DMS153 treated with DMSO at 0.1 percent for 48 hours (cell line): ENCODE measurements around the gene FBN2.

Experiments
- DNase-seq: peaks from one replicate; lab custom pipeline; 2025; ENCODE audit not compliant: unreplicated experiment; lab: John Stamatoyannopoulos, UW

FBN2 gene

DNA sequence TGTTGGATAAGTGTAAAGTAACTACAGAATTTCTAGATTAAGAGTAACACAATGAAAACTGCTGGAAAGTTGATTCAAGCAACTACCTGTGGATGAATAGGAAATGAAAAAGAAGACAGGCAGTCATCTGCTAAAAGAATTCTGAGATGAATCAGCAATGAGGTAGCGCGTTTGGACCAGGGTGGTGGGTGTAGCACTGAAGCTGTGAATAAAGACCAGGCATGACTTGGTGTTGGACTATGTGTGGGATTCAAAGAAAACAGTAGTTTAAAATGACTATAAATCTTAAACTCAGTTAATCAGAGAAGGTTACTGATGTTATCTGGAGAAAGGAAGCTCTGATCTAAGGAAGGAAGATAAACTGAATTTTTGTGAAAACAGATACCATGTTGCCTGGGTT is 159.8 kb downstream of the FBN2 start:
- no peak for DNase-seq

DNA sequence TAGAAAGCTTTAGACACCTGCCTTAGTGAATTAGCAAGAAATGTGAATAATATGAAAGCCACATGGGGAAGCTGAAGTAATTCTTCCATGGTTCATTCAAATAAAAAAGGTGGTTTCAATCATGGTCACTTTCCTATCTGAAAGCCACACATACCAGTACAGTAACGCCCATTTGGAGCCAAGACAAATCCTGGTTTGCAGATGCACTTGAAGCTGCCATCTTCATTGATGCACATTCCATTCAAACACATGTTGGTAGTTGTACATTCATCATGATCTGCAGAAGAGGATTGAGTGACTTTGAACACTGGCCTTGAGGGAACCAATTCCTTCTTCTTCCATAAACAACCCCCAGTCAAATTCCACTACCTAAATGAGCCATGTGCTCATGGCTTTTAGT is 161.5 kb downstream of the FBN2 start:
- no peak for DNase-seq

DNA sequence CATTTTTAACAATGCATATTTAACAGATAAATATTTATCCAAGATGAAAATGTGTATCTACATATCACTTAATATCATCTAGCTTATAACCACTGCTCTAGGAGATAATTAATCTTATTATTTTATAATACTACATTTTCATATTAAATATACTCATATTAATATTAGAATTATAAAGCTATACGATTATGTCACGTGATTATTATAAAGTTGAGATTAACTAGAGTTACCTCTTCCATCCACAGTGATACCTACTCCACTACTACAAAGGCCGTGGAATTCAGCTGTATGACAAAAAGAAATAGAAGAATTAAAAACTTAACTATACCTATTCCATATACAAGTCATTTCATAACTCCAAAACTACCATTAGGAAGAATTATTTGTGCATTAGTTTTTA is 171.9 kb downstream of the FBN2 start:
- no peak for DNase-seq

DNA sequence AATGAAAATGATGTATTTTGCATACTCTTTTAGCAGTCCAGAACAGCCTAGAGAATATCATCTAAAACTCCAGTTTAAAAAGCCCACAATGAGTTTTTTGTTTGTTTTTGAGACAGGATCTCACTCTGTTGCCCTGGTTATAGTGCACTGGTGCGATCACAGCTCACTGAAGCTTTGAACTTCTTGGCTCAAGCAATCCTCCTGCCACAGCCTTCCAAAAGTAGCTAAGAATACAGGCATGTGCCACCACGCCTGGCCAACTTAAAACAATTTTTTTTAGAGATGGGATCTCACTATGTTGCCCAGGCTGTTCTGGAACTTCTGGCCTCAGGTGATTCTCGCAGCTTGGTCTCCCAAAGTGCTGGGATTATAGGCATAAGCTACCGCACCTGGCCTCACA is 175.7 kb downstream of the FBN2 start:
- DNase-seq, result no peak

DNA sequence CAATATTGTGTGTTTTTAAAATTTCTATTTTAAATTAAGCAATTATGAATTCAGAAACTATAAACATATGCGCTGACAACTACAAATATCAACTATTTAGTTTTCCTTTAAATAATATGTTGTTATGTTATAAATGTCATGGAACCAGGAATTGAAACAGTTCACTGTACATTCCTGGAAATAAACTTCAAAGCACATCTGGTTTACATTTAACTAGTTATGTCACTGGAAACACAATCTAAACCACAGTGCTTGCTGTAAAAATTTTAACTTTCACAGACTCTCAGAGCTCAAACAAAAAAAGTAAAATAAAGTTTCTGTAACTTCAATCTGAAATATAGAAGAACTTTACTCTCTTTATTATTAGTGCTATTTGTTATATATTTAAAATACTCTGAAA is 179.2 kb downstream of the FBN2 start:
- DNase-seq, result no peak

DNA sequence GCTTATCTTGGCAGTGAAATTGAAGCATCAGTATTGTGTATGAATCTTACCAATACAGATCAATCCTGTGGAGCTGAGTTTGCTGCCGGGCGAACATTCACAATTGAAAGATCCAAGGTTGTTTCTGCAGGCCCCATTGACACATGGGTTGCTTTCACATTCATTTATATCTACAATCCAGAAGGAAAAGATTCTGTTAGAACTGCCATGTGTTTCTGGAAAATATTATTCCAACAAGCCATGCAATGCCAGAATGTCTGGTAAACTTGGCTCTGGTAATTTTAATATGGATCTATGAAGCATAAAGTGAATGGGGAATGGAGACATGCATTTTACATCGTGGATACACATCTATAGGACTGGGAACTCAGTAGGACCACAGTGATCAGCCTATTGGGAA is 180.8 kb downstream of the FBN2 start:
- no peak for DNase-seq

DNA sequence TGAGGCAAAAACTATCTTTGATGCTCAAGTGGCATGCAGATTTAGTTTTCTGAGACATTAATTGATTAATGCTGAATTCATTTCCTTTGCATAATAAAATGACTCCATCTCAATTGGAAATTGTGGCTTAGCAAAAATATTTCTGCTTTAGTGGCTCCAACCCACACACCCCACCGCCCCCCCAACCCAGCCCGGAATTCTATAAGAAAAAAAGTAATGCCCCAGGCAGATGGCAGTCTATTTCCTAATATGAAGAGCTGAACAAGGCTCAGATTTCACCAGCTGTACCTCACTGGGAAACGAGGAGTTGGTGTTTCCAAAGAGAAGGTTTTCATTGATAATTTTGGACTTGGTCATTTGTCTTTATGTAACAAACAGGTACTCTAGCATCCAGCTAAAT is 182.1 kb downstream of the FBN2 start:
- DNase-seq, result no peak

DNA sequence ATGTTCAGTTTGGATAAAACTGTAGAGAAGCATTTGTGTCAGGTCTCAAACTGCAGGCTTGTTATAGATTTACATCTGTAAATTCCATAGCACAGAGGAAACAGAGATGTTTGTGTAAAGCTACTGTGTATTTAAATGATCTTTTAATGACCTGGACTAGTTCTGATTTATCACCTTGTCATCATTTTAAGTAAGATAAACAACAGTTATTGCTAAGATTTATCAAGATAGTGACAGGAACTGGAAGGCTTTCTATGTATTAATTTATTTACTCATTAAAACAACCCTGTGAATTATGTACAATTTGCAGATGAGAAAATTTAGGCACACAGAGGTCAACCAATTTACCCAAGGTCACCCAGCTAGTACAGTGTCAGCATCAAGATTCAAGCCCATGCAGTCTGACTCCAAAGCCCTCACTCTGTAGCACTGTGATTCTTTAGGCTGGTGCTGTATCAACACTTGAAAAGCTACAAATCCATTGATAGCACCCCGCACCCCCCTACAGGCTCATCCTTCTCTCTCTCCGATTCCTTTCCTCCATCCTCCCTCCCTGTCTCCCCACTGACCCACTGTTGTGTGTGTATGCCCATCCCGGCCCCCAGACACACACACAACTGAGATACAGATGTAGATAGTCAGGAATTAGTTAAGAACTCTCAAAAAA is 184.5 kb downstream of the FBN2 start:
- DNase-seq, result no peak

DNA sequence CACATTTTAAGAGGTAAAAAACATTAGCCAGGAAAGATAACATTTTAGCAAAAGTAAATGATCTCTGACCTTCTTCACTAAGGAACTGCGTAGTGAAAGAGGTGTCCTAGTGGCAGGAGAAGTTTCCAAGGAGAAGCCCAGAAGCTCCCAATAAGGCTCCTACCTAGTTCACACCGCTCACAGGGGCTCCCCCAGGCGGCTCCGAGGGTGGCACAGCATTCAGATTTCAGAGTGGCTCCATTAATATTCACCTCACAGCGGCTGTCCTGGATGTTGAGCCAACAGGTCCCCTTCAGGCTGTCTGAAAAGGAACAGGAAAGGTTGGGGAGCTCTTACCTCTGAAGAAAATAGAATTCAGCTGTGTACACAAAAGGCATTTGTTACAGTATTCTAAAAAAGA is 187.3 kb downstream of the FBN2 start:
- no peak for DNase-seq

DNA sequence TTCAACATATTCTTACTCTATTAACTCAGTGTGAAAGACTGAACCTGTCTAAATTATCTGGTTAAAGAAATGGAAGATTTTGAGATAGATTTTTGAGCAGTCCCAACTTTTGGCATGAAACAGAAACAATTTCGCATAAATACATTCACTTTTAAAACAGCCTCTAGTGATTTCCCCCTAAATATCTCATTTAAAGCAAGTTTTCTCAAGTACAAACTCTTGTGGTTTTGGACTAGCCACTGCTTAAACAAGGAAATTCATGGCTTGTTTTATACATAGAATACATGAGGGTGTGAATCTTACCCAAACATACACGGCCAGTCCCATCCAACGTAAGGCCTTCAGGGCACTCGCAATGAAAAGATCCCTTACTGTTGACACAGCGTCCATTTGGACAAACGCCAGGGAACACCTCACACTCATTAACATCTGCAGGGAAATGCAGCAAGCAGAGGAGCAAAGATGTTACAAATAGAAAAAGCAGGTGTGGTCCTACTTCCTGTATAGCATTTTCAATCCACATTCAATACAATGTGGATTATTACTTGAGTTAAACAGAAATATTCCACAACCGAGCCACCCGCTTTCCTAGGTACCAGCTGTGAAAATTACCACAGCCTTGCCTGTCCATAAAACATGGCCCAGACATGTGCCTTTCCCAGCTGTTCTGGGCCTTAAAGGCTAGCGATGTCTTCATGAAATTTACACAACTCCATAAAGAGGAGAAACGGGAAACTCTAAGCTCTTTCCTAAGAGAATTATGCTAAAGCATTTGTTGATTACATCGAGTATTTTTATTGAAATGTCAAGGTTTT is 188.8 kb downstream of the FBN2 start:
- DNase-seq, result peak; percentile 61

DNA sequence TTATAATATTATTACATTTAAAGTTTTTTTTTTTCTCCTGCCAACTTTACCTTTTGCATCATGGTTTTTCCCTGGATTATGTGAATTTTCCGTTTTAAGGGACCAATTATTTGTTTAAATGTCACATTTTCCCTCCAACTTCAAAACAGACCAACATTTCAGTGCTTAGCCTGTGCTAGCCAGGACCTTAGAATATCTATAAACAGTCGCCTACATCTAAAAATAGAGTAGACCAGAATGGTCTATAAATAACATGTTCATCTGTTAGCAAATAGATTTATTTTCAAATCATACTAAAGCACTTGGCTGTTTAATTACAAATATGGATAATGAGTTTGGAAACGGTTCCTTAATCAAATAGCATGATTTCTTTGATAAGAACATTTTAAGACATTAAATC is 192.0 kb downstream of the FBN2 start:
- DNase-seq, result no peak

DNA sequence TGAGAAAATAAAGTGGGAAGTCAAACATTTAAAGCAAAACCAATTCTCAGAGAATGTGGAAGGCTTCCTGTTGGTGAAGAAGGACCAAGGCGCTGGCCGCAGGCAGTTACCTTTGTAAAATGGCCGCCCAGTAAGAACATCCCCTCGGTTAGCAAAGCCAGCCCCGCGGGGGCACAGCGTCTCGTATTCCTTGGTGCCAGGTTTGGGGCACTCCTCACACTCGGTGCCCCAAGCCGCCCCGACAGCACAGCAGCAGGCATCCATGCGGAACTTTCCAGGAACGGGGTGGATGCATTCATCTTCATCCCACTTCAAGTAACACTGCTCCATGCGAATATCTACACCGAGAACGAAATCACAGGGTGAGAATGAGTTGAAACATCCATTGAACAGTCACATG is 192.8 kb downstream of the FBN2 start:
- DNase-seq, result no peak

DNA sequence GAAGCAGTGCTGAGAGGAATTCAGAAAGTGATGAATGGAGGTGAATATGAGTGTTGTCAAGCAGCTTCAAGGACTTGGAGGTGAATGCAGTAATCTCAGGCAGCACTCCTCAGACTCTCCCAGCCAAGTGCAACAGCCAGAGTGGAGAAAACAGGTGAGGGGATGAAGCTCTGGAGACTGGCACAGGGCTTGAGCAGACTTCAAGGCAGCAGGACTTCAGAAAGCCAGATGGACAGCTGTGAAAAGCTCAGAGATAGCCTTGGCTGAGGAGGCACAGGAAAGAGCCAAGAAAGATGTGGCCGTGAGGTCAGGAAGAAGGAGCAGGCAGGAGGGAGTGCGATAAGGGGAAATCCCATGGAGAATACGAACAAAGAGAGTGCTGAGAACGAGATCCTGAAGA is 194.9 kb downstream of the FBN2 start:
- DNase-seq, result no peak

DNA sequence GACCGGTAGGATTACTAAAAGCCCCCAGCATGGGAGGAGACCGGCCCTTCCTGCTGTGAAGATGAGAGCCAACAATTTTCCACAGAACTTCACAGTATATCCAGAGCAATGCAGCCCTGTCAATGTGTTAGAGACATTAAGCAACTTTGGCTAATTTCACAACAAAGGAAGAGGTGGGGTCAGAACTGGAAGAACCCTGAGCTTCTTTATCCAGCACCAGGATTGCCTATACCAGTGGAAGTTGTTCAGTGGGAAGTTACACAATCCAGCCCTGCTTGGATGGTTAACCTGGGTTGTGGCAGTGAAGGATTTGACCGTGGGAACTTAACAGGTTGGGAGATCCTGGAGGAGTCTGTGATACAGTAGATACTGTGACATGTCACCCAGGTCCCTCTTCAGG is 197.0 kb downstream of the FBN2 start:
- DNase-seq, result no peak

DNA sequence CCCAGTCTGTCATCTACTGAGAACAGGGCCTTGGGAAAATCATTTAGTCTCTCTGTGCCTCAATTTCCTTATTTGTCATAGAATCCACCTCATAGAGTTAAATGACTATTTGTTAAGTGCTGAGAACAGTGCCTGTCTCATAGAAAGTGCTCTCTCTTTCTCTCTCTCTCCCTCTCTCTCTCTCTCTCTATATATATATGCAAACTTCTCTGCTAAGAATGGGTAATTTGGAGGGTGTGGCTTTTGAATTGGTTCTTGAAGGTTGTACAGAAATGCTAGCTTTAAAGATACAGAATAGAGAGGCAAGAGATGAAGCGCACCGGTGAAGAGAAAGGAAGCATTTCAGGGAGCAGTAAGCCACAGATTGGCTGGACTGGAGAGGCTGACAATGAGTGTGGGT is 197.4 kb downstream of the FBN2 start:
- DNase-seq, result no peak

DNA sequence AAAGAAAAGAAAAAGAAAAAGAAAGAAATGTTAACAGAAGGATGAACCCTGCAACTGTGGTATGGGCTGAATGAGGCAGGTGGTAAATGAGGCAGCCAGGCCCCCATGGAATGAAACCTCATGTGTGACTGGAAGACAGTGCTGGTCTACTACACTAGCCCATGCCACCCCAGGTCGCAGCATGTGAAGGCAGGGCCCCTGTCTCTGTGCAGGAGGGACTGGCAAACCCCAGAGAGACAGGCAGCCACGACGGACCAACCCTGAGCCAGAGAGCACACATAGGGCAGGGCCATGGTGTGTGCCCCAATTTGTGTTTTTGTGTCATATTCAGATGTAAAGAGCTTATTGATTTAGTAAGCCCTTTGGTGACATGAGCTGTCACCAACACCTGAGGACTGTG is 198.5 kb downstream of the FBN2 start:
- DNase-seq, result no peak

DNA sequence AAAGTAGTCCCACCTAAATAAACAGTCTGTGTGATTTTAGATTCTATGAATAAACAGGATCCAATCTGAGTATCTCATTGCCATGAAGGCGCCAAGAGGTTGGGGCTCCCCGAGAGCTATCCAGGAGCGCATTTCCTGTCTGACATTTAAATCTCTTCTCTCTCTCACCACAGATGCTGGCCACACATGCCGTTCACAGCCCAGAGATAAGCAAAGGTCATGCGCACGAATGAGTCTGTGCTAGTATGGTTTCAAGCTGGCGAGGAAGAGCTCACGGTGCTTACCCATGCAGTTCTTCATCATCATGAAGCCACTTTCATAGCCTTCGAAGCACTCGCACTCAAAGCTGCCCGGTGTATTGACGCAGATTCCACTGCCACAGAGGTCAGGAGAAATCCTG is 199.4 kb downstream of the FBN2 start:
- DNase-seq, result no peak

DNA sequence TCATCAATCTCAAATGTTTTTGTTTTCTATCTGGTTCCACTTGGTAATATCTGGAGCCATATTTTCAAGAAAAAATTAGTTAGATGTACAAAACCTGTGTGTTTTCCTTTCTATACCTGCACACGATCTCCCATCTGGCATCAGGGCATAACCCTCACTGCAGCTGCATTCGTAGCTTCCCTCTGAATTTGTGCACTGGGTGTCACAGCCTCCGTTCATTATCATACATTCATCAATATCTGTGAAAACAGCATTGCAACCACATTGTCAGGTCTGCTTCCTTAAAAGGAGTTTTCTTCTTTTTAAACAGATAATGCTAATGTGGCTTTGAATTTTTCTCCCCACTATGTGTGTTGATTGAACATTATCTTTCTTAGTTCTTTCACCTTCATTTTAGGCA is 202.7 kb downstream of the FBN2 start:
- no peak for DNase-seq

DNA sequence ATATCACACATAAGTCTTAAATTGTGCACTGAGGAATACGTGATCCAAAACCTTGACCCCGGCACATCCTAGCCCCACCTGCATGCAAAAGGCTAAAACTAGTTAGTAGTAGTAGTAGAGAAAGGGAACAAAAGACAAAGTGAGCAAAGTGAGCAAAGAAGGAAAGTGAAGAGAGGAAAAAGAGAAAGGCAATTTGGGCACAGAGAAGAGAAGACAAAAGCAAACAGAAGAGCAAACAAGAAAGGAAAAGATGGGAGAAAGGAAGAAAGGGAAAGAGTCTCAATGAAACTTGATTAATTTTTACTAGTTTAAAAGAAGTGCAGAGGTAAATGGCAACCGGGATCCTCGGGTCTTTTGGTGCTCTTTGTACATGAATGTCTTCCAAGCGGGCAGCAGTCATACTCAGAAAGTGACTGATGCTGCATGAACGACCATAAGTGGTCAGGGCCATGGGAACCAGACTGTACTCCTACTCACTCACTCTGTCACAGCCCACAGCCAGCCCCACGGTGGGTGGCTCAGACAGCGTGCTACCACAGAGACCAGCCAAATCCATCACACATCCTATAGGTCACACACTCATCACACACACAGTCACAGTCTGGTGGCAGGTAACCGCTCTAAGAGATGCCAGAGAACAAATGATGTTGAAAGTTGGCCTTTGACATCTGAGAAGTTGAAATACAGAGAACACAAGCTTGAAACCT is 203.9 kb downstream of the FBN2 start:
- no peak for DNase-seq

DNA sequence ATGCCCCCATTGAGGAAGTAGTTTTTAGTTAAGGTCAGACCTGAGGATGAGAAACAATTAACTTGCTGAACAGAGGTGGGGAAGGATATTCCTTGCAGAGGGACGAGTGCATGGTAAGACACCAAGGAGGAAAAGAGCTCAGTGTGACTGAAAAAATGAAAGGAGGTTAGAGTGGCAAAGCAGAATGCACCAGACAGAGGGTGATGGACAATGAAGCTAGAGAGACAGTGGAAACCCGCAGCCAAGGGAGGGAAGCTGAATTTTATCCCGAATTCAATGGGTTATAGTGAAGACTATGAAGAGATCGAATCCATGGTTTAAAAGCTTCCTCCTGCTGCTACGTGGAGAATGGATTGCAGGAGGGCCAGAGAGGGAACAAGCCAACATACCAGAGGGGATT is 206.8 kb downstream of the FBN2 start:
- no peak for DNase-seq

DNA sequence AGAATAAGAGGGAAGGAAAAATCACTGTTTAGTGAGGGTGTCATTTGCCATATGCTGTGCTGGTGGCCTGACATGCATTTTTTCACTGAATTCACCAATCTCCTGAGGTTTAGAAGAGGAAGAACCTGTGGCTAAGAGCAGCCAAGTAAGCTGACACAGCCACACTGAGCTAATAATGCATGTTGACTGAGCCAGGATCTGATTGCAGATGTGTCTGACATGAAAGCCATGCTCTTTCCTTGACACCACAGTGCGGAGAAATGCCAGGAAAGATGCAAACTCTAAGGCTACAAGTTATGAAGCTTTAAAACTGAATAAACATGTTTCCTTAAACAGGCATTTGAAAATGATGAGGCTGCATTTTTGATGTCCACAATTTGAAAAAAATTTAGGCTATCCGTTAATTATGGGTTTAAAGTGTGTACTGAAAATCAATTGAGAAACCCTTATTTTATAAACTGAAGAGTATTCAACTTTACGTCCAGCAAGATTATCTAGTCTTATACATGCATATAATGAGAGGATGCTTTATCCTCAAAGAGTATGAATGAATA is 208.6 kb downstream of the FBN2 start:
- no peak for DNase-seq

DNA sequence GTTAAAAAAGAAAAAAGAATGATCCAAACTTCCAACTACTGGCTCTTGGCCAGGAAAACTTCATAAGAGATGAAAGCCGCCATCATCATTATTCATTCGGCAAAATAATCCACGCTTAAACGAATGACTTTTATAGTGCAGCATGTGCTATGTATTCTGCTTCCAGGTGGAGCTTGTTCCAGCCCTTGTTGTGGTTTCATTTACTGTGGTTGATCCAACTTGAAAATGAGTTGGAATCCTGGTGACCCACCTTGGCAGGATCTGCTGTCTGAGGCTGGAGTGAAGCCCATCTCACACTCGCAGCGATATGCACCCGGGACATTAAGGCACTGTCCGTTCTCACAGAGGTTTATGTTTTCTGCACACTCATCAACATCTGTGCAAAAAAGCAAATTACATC is 209.6 kb downstream of the FBN2 start:
- no peak for DNase-seq
